GM21381 (cell line): Measurements from ENCODE around the gene RNF166.

ENCODE experiments used
- ATAC-seq: cut with Tn5 transposase; IDR thresholded peaks from one replicate; pipeline ENCODE4 v1.9.1; 2021; ENCODE audit warnings: mild to moderate bottlenecking, moderate library complexity; ENCODE audit not compliant: unreplicated experiment

Gene RNF166

GRCh38 chr16:88706229-88706964, at the start of gene RNF166, which contains the start of gene CTU2:
TSS of gene RNF166 (minus strand) at chr16:88706408. CDS start at chr16:88706325, 83 bp downstream.
TSS of gene CTU2 (plus strand) at chr16:88706503. CDS start at chr16:88706531, 28 bp downstream.
- ATAC-seq: peak; percentile 69

GRCh38 chr16:88754912-88755744, 48.9 kb upstream of the RNF166 start:
- no peak for ATAC-seq

- no peak for ATAC-seq
Observed at GRCh38 chr16:88754109-88754911, 48.1 kb upstream of the RNF166 start.

GRCh38 chr16:88753602-88754001, 47.4 kb upstream of the RNF166 start:
- no peak for ATAC-seq

GRCh38 chr16:88753191-88753590, 47.0 kb upstream of the RNF166 start:
- ATAC-seq: no peak

- ATAC-seq: no peak
Observed at GRCh38 chr16:88752386-88753002, 46.3 kb upstream of the RNF166 start.

- no peak for ATAC-seq
Observed at GRCh38 chr16:88750854-88751253, 44.6 kb upstream of the RNF166 start.

- no peak for ATAC-seq
Observed at GRCh38 chr16:88749358-88749757, 43.1 kb upstream of the RNF166 start.

- no peak for ATAC-seq
Observed at GRCh38 chr16:88748364-88748763, 42.2 kb upstream of the RNF166 start.

GRCh38 chr16:88747588-88748301, 41.5 kb upstream of the RNF166 start:
- no peak for ATAC-seq

GRCh38 chr16:88746506-88746905, 40.3 kb upstream of the RNF166 start:
- ATAC-seq: no peak

- no peak for ATAC-seq
Observed at GRCh38 chr16:88744577-88745521, 38.6 kb upstream of the RNF166 start.

- no peak for ATAC-seq
Observed at GRCh38 chr16:88743693-88744576, 37.7 kb upstream of the RNF166 start.

GRCh38 chr16:88742896-88743605, 36.8 kb upstream of the RNF166 start:
- ATAC-seq: no peak

- no peak for ATAC-seq
Observed at GRCh38 chr16:88741368-88741767, 35.2 kb upstream of the RNF166 start.

- no peak for ATAC-seq
Observed at GRCh38 chr16:88740727-88741055, 34.5 kb upstream of the RNF166 start.

- no peak for ATAC-seq
Observed at GRCh38 chr16:88739977-88740726, 33.9 kb upstream of the RNF166 start.
